Effector memory CD4-positive, alpha-beta T cell (primary cell): ENCODE results near the gene NOP56.
A peak's percentile ranks its signal among the peaks of the same experiment; 100 is the strongest.
"Not testable (repeated sequence)": the region's sequence is repeated elsewhere in the genome, so short reads cannot be mapped to it uniquely, and the experiment has no call there.

Experiments used
- DNase-seq, 3 donors: peaks; one replicate each; pipeline ENCODE4 v3.0.0-alpha.2; 2020
- H3K27ac ChIP-seq: 2 replicates; pipeline ENCODE4 v1.7.0; 2013; ENCODE audit warnings: mild to moderate bottlenecking, low read length, moderate library complexity; ENCODE audit not compliant: insufficient read depth, poor library complexity, severe bottlenecking
- H3K27me3 ChIP-seq: replicated peaks from 2 replicates; pipeline ENCODE4 v1.7.0; 2013; ENCODE audit warnings: mild to moderate bottlenecking, low read length; ENCODE audit not compliant: insufficient read depth, control insufficient read depth, poor library complexity, severe bottlenecking
- H3K36me3 ChIP-seq: 2 replicates; pipeline ENCODE4 v1.7.0; 2013; ENCODE audit warnings: mild to moderate bottlenecking, low read length, moderate library complexity; ENCODE audit not compliant: control insufficient read depth, insufficient read depth
- H3K4me1 ChIP-seq: 2 replicates; pipeline ENCODE4 v1.7.0; 2013; ENCODE audit warnings: low read length, mild to moderate bottlenecking; ENCODE audit not compliant: control insufficient read depth, insufficient read depth, poor library complexity, severe bottlenecking
- H3K4me3 ChIP-seq: 2 replicates; pipeline ENCODE4 v1.7.0; 2013; ENCODE audit warnings: low read length, low read depth, mild to moderate bottlenecking; ENCODE audit not compliant: insufficient read depth, poor library complexity, severe bottlenecking
- H3K9me3 ChIP-seq: 2 replicates; pipeline ENCODE4 v1.7.0; 2013; ENCODE audit warnings: mild to moderate bottlenecking, low read length, moderate library complexity; ENCODE audit not compliant: control insufficient read depth

The NOP56 gene

DNA sequence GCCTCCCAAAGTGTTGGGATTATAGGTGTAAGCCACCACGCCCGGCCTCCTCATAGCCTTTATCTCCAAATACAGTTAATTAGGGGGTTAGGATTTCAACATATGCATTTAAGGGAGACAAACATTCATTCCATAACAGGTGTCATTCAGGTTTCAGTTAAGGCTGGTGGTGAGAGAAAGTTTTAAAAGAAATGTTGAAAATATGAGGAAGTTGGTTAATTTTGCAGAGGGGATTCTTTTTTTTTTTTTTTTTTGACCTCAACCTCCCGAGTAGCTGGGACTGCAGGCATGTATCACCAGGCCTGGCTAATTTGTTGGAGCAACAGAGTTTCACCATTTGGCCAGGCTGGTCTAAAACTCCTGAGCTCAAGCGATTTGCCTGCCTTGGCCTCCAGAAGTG, 27.6 kb downstream of the NOP56 start:
- Histone ChIP-seq H3K9me3 (no peaks in the 10 kb centered on the region), H3K4me1 (no peaks in the 10 kb centered on the region), H3K36me3 (no peaks in the 10 kb centered on the region), H3K27me3 (no peaks in the 10 kb centered on the region), H3K27ac (no peak overlapping the region), H3K4me3 (no peak overlapping the region)
- DNase-seq = no peak

- not testable (repeated sequence) for DNase-seq, H3K27me3 ChIP-seq, H3K4me1 ChIP-seq, H3K4me3 ChIP-seq, H3K9me3 ChIP-seq, H3K27ac ChIP-seq, H3K36me3 ChIP-seq
These were observed 29.6 kb downstream of the NOP56 start for GRCh38 chr20:2682040-2682439.

GRCh38 chr20:2684817-2685216, 32.4 kb downstream of the NOP56 start:
- H3K4me3 ChIP-seq, H3K27me3 ChIP-seq, H3K9me3 ChIP-seq, H3K36me3 ChIP-seq, H3K27ac ChIP-seq, DNase-seq, H3K4me1 ChIP-seq: not testable (repeated sequence)

DNA sequence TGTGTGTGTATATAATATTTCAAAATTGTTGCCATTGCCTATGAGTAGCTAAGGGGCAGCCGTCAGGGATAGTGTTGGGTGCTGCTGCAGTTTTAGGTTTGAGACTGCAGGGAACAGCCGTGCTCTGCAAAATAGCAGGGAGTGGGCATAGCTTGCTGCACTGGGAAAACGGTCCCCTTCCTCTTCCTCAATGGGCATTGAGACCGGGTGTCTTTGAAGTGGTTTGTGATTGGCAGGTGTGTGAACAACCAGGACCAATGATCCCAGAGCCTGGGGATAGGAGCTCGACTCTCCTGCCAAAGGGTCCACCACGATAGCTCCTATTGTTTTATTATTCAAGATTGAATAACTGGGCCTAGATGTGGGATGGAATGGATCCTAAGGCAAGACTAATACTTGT, 35.1 kb downstream of the NOP56 start:
- no peak for DNase-seq
- Histone ChIP-seq H3K9me3 (no peaks in the 10 kb centered on the region), H3K27ac (no peak overlapping the region), H3K4me3 (no peak overlapping the region), H3K4me1 (peaks cover 4% of the 10 kb centered on the region), H3K27me3 (no peaks in the 10 kb centered on the region), H3K36me3 (no peaks in the 10 kb centered on the region)

DNA sequence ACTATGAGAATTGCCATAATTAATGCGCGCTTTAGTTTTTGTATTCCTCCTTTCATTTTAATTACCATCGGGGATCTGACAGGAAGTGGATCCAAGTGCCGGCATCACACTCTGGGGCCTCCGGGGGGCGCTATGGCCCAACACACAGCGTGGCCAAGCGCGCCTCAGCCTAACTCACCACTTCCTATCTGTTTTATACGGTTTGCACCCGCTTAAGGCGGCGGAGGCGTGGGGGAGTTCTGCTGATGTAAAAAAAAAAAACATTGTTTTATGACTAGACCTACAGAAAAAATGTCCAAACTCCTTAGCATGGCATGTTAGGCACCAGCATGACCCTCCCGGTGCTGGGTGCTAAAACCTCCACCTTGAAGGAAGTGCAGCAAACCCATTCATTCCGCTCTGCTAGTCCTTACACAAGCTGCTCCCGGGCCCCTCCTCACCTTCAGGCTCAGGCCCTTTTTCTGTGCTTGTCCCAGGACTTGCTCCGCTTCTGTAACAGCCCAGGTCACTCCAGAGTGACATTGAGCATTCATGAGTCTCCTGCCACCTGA, 35.7 kb downstream of the NOP56 start:
- H3K4me1 ChIP-seq = peaks cover 4% of the 10 kb centered on the region
- H3K27me3 ChIP-seq = no peaks in the 10 kb centered on the region
- no peak overlapping the region for H3K4me3 ChIP-seq
- no peak overlapping the region for H3K27ac ChIP-seq
- no peaks in the 10 kb centered on the region for H3K36me3 ChIP-seq
- DNase-seq = peak; percentile 54 to 58 (median 56)
- H3K9me3 ChIP-seq = no peaks in the 10 kb centered on the region

DNA sequence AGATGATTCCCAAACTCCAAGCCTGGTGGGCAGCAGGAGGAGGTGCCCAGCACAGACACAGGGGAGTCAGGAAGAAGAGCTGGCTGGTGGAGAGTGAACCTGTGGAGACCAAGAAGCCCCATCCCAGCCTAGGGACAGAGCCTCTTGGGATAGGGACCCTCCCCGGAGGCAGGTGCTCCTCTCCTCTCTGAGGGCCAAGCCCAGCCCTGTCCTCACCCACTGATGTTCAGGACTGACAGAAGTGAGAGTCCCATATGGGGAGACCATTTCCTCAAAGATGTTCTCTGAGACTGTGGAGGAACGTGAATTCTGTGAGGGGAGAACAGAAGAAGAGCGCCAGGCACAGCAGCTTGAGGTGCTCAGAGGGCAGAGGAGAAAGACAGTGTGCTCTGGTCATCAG, 37.8 kb downstream of the NOP56 start:
- Histone ChIP-seq H3K27ac (no peak overlapping the region), H3K9me3 (no peaks in the 10 kb centered on the region), H3K4me3 (no peak overlapping the region), H3K27me3 (peaks cover 7% of the 10 kb centered on the region), H3K36me3 (no peaks in the 10 kb centered on the region), H3K4me1 (peaks cover 11% of the 10 kb centered on the region)
- DNase-seq = no peak

DNA sequence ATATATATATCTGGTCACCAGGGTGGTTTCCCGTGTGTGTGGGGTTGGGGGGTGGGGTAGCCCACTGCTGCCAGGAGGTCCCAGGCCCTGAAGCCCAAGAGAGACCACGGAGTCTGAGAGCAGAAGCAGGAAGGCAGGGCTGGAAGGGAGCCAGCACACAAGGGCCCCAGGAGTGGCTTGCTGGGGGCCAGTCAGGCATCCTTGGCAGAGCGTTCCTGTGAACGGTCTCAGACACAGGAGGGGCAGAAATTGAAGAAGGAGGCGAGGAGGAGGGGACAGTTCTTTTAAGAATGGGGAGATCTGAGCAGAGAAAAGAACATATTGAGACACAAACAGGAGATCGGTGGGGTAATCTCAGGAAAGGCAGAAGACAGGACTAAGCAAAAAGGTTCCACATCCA, 38.3 kb downstream of the NOP56 start:
- Histone ChIP-seq H3K9me3 (no peaks in the 10 kb centered on the region), H3K36me3 (no peaks in the 10 kb centered on the region), H3K27me3 (peaks cover 10% of the 10 kb centered on the region), H3K4me3 (no peak overlapping the region), H3K27ac (no peak overlapping the region), H3K4me1 (peaks cover 11% of the 10 kb centered on the region)
- no peak for DNase-seq

DNA sequence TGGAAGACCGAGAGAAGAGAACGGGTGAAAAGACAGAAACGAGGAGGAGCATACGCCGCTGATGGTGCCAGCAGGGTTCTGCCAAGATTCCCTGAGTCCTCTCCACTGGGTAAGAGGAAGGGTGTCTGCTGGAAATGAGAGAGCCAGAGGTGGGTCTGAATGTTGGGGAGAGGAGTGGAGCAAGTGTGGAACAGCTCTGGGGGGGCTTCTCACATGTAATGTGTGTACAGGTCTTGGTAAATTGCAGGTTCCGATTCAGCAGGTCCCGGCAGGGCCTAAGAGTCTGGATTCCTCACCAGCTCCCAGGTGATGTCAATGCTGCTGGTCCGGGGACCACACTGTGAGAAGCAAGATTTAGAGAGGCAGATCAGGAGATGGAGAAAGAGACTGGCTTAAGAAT, 38.7 kb downstream of the NOP56 start:
- no peak for DNase-seq
- Histone ChIP-seq H3K27ac (no peak overlapping the region), H3K36me3 (no peaks in the 10 kb centered on the region), H3K4me3 (no peak overlapping the region), H3K27me3 (peaks cover 14% of the 10 kb centered on the region), H3K4me1 (peaks cover 11% of the 10 kb centered on the region), H3K9me3 (no peaks in the 10 kb centered on the region)

- H3K4me1 ChIP-seq = peaks cover 11% of the 10 kb centered on the region
- peak overlapping the region; percentile 35 for H3K4me3 ChIP-seq
- no peaks in the 10 kb centered on the region for H3K36me3 ChIP-seq
- H3K27ac ChIP-seq = no peak overlapping the region
- DNase-seq = no peak
- H3K27me3 ChIP-seq = peaks cover 16% of the 10 kb centered on the region
- no peaks in the 10 kb centered on the region for H3K9me3 ChIP-seq
These were observed 39.2 kb downstream of the NOP56 start for GRCh38 chr20:2691663-2692035.

DNA sequence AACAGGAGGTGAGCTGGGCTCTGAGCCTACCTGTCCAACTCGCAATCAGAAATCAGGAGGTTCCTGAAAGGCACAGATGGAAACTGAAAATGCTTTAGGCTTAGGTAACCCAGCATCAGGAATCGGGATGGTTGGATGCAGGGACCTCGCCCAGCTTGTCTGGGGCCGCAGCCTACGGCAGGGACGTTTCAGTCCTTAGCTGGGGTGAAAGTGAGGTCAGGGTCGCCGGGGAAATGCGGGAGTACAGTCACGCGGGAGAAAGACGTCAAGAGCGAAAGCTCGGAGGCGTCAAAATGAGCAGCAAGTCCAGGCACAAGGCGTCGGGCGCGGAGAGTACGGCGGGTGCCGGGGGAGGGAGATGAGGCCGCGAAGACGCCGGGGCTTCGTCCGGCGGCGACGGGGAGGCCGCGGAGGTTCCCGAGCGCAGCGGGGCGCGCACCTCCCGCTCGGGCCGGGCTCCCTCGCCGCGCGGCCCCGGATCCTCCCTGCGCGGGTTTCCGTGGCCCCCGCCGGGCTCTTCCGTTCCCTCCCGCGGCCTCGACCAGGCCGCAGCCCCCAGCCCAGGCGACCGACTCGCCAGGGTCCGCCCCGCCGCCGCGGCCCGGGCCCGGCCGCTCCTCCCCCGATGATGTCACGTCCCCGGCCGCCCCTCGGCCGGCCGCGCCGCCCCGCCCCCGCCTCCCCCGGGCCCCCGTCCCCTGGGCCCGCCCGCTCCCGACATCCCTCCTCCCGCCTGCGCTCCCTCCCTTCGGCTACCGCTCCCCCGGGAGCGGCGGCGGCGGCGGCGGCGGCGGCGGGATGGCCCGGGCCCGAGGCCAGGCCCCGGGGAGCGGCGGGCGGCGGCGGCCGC, 39.8 kb downstream of the NOP56 start, which contains the start of gene EBF4:
Gene EBF4 (plus strand): TSS at position 745 of the 850 bp plus-strand sequence. CDS start 866 bp downstream, outside the sequence.
- Histone ChIP-seq H3K36me3 (no peaks in the 10 kb centered on the region), H3K4me3 (peak within 1 kb of the TSS; percentile 35), H3K27me3 (peaks cover 16% of the 10 kb centered on the region), H3K4me1 (peaks cover 11% of the 10 kb centered on the region), H3K9me3 (no peaks in the 10 kb centered on the region), H3K27ac (no peak within 1 kb of the TSS)
- peak; percentile 3 to 23 (median 7) for DNase-seq
